K562 (cell line): ENCODE measurements around the gene TRIM4. TPM values are rescaled to one million over a fixed set of nuclear protein-coding genes. Genes with fewer than 3 reads are reported as not detected.
A peak's percentile ranks its signal among the peaks of the same experiment; 100 is the strongest.

ENCODE experiments used
- FOXP4 ChIP-seq: sonication (generic); formaldehyde crosslinking; IDR thresholded peaks from 2 replicates; pipeline ENCODE4 v1.8.0; 2022; ENCODE audit warnings: mild to moderate bottlenecking, missing genetic modification reagents, borderline replicate concordance
- JUN ChIP-seq, 2 experiments: sonication (generic) in 1 of 2; formaldehyde crosslinking in 1 of 2; IDR thresholded peaks; 2 replicates each; pipeline versions ENCODE4 v1.6.1 to v1.8.0; 2012 to 2022; ENCODE audit warnings: borderline replicate concordance in 2 of 2, mild to moderate bottlenecking in 2 of 2, improper control_type of control experiment in 1 of 2, low read depth in 1 of 2, low read length in 1 of 2, missing genetic modification reagents in 1 of 2
- KLF16 ChIP-seq: IDR thresholded peaks from 2 replicates; pipeline ENCODE4 v1.6.1; 2016; ENCODE audit warnings: antibody characterized with exemption
- MAFF ChIP-seq: IDR thresholded peaks from 2 replicates; pipeline ENCODE4 v1.6.1; 2012; ENCODE audit warnings: low read length, improper control_type of control experiment
- MLLT1 ChIP-seq, 2 experiments: fragments of 450-650 bp; IDR thresholded peaks; 2 replicates each; pipeline ENCODE4 v1.6.1; 2016
- MTA1 ChIP-seq: fragments of 450-650 bp; IDR thresholded peaks from 2 replicates; pipeline ENCODE4 v1.6.1; 2017; ENCODE audit warnings: borderline replicate concordance
- PPARD ChIP-seq: fragments of 250-450 bp; sonication (Bioruptor Pico); IDR thresholded peaks from 2 replicates; pipeline ENCODE4 v1.8.0; 2022; ENCODE audit warnings: inconsistent platforms, mild to moderate bottlenecking, moderate library complexity
- PTTG1 ChIP-seq: fragments of 450-650 bp; IDR thresholded peaks from 2 replicates; pipeline ENCODE4 v1.6.1; 2016; ENCODE audit warnings: low read depth, mild to moderate bottlenecking, missing genetic modification characterization, missing compliant biosample characterization
- SNIP1 ChIP-seq: fragments of 450-650 bp; IDR thresholded peaks from 2 replicates; pipeline ENCODE4 v1.7.1; 2017; ENCODE audit warnings: low read depth, mild to moderate bottlenecking
- SRF ChIP-seq, 2 experiments: fragments of 250-450, 450-650 bp in 1 of 2; sonication (Bioruptor Pico) in 1 of 2; sonication (generic) in 1 of 2; formaldehyde crosslinking; IDR thresholded peaks; 2 replicates each; pipeline versions ENCODE4 v1.5.0 to v1.5.1; 2020 to 2022; ENCODE audit warnings: mild to moderate bottlenecking in 1 of 2, missing genetic modification reagents in 1 of 2
- U2AF1 ChIP-seq: fragments of 200-400 bp; formaldehyde crosslinking; optimal IDR thresholded peaks from 2 replicates; pipeline ENCODE3; 2017; ENCODE audit warnings: mild to moderate bottlenecking, low read depth, low read length, moderate library complexity
- ZBTB1 ChIP-seq: sonication (generic); formaldehyde crosslinking; IDR thresholded peaks from 2 replicates; pipeline ENCODE4 v1.8.1; 2023; ENCODE audit warnings: missing genetic modification reagents, low read depth, mild to moderate bottlenecking, borderline replicate concordance
- ZFX ChIP-seq: sonication (generic); formaldehyde crosslinking; IDR thresholded peaks from 2 replicates; pipeline ENCODE4 v1.8.0; 2022; ENCODE audit warnings: mild to moderate bottlenecking, missing genetic modification reagents, moderate library complexity
- ZKSCAN1 ChIP-seq: fragments of 150-350 bp; IDR thresholded peaks from 2 replicates; pipeline ENCODE4 v1.6.1; 2016; ENCODE audit warnings: low read depth, low read length
- polyA plus RNA-seq, 8 experiments: library from polyadenylated mRNA; depleted of rRNA in 4 of 8; stranded (reverse) in 5 of 8; unstranded in 3 of 8; fragments of >200 nt; fragmentation: Nextera tagmentation in 2 of 8; fragmentation: Illumina TruSeq in 1 of 8; extraction: Ambion mirVana in 2 of 8; extraction: Trizol in 1 of 8; gene quantifications; 2 replicates each; pipeline versions ENCODE4 v1.2.1 to v1.2.3, GENCODE V29; 2011 to 2014; ENCODE audit warnings: inconsistent platforms in 1 of 8, missing spikeins in 1 of 8
- total RNA-seq, 7 experiments: library from RNA; depleted of rRNA in 6 of 7; stranded (reverse); fragments of >200 nt in 6 of 7; fragmentation: Illumina TruSeq in 2 of 7; extraction: Trizol in 2 of 7; gene quantifications; 2 replicates each; pipeline versions ENCODE4 v1.2.1 to v1.2.3, GENCODE V29; 2011 to 2021; ENCODE audit warnings: low replicate concordance in 1 of 7
- TF ChIP-seq, protein P1 (sequence below): fragments of 250-450 bp; sonication (Bioruptor Pico); IDR thresholded peaks from 2 replicates; pipeline ENCODE4 v1.4.0; 2020; ENCODE audit warnings: mild to moderate bottlenecking
- TF ChIP-seq, protein P2 (sequence below): fragments of 450-650 bp; formaldehyde crosslinking; IDR thresholded peaks from 2 replicates; pipeline ENCODE4 v1.4.0; 2020; ENCODE audit warnings: mild to moderate bottlenecking, mixed read lengths
- TF ChIP-seq, protein P3 (sequence below), 3 experiments: IDR thresholded peaks in 2 of 3; conservative IDR thresholded peaks in 1 of 3; 2 replicates each; pipeline ENCODE4 v1.5.1; 2011 to 2012; ENCODE audit warnings: low read length in 3 of 3, mild to moderate bottlenecking in 3 of 3, control low read depth in 2 of 3, improper control_type of control experiment in 1 of 3, inconsistent platforms in 1 of 3, low read depth in 1 of 3, mixed read lengths in 1 of 3, moderate library complexity in 1 of 3; ENCODE audit not compliant: insufficient read depth in 2 of 3

TRIM4 gene
- total and polyA plus RNA-seq, 9 of the 15 experiments (the other 6 are each of a cell fraction or from before 2014, with no cell fraction given) = 6.2 to 28.3 (median 22.4) TPM

- 0 out of 2 replicates have a peak, but pooled peaks have one; percentile 13 for TF ChIP-seq JUN (IDR thresholded peaks at IDR 0.05; ENCODE audit: borderline replicate concordance, low read depth, low read length)
- no peak for TF ChIP-seq JUN (CRISPR knock-in tag; IDR thresholded peaks at IDR 0.05; ENCODE audit: borderline replicate concordance)
- TF ChIP-seq, protein P1, sequence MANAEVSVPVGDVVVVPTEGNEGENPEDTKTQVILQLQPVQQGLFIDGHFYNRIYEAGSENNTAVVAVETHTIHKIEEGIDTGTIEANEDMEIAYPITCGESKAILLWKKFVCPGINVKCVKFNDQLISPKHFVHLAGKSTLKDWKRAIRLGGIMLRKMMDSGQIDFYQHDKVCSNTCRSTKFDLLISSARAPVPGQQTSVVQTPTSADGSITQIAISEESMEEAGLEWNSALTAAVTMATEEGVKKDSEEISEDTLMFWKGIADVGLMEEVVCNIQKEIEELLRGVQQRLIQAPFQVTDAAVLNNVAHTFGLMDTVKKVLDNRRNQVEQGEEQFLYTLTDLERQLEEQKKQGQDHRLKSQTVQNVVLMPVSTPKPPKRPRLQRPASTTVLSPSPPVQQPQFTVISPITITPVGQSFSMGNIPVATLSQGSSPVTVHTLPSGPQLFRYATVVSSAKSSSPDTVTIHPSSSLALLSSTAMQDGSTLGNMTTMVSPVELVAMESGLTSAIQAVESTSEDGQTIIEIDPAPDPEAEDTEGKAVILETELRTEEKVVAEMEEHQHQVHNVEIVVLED (CRISPR knock-in tag) = peak; percentile 84
- peak in 1 of 2 experiments; percentile 60; a peak in 2 of 4 replicates for TF ChIP-seq SRF (CRISPR knock-in tag; IDR thresholded peaks at IDR 0.05)
- TF ChIP-seq MAFF = no peak
- no peak; the same call in 1 of the 2 replicates for TF ChIP-seq MTA1
- TF ChIP-seq KLF16 = no peak
- TF ChIP-seq, protein P2, sequence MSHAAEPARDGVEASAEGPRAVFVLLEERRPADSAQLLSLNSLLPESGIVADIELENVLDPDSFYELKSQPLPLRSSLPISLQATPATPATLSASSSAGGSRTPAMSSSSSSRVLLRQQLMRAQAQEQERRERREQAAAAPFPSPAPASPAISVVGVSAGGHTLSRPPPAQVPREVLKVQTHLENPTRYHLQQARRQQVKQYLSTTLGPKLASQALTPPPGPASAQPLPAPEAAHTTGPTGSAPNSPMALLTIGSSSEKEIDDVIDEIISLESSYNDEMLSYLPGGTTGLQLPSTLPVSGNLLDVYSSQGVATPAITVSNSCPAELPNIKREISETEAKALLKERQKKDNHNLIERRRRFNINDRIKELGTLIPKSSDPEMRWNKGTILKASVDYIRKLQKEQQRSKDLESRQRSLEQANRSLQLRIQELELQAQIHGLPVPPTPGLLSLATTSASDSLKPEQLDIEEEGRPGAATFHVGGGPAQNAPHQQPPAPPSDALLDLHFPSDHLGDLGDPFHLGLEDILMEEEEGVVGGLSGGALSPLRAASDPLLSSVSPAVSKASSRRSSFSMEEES (CRISPR knock-in tag) = no peak
- peak; percentile 80; the same call in 1 of the 2 replicates for TF ChIP-seq ZBTB1
- no peak for TF ChIP-seq PTTG1 (tag)
- TF ChIP-seq ZKSCAN1 = no peak
- no peak for TF ChIP-seq SNIP1
- no peak for TF ChIP-seq PPARD (CRISPR knock-in tag)
- TF ChIP-seq, protein P3, sequence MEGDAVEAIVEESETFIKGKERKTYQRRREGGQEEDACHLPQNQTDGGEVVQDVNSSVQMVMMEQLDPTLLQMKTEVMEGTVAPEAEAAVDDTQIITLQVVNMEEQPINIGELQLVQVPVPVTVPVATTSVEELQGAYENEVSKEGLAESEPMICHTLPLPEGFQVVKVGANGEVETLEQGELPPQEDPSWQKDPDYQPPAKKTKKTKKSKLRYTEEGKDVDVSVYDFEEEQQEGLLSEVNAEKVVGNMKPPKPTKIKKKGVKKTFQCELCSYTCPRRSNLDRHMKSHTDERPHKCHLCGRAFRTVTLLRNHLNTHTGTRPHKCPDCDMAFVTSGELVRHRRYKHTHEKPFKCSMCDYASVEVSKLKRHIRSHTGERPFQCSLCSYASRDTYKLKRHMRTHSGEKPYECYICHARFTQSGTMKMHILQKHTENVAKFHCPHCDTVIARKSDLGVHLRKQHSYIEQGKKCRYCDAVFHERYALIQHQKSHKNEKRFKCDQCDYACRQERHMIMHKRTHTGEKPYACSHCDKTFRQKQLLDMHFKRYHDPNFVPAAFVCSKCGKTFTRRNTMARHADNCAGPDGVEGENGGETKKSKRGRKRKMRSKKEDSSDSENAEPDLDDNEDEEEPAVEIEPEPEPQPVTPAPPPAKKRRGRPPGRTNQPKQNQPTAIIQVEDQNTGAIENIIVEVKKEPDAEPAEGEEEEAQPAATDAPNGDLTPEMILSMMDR (IDR thresholded peaks at IDR 0.05 in 2 of 3, conservative IDR thresholded peaks at IDR 0.05 in 1 of 3; ENCODE audit: insufficient read depth in 2 of 3, low read depth in 1 of 3, low read length in 3 of 3) = peak; percentile 50 to 70 (median 53)
- no peak for TF ChIP-seq U2AF1
- peak; percentile 95 for TF ChIP-seq ZFX (CRISPR knock-in tag)
- no peak for TF ChIP-seq MLLT1 (IDR thresholded peaks at IDR 0.05)
- peak; percentile 83 for TF ChIP-seq FOXP4
Observed at GRCh38 chr7:99918959-99919813, at the start of gene TRIM4 (continued).
